Activated CD4-positive, alpha-beta T cell treated with anti-CD3 and anti-CD28 coated beads, Interleukin-2, Interleukin-4, amounts not matched to agents 100 ng/mL and 50 ng/mL, durations not matched to agents 16 hours and 8 hours (primary cell): ENCODE measurements around the gene CHST8.

Source experiments
- DNase-seq: peaks from one replicate; pipeline ENCODE4 v3.0.0-alpha.2; 2020; ENCODE audit warnings: low spot score

CHST8 gene

DNA sequence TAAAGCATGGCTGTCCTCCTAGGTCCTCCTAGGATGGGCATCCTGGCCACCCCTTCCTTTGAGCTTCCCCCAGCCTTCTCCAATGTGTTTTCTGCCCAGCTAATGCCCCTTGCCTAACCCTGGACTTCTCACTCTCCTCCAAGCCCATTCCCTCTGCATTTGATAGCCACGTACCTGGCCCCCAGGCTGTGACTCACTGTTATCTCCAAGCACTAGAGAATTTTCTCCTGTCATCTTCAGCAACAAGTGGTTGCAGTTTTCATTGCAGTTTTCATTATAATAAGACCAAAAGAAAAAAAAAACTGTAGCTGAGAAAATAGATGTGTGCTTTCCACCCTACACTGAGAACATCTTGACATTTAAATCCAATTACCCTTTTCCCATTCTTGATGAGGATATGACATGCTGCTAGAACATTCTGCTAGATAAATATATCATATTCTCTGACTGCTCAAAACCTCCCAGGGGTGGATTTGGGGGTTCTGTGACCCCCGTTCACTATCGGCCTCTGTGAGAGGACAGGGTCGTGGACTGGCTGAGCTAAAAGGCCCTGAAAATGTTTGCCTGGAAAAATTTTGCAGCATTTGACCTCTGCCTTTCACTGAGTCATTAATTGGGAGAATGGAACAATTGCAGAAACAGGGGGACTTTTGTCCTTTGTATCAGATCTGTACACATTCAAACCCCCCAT, 116.1 kb downstream of the CHST8 start:
- no peak for DNase-seq

DNA sequence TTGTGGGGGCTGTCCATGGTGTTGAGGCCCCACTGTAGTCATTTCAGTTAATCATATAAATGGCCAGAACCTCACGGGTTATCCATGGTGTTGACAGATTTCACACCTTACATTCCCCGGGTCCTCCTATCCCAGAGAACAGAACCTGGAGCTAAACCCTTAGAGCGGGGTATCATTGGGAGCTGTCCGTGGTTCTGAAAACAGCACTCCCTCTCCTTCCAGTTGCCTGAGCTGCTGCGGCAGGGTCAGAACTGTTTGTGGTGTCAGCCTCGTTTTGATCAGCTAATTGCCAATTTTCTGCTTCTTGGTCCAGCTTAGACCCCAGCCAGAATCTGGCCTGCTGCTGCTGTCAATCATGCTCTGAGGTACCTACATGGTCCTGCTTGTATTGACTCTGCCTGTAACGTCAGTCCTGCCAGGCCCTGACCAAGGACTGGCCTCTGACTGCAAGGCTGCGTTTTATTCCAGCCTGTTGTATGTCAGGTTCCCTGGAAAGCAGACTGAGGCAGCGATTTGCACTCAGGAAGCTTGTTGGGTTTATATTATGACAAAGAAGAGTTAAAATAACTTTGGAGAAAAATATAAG, 119.2 kb downstream of the CHST8 start:
- peak; percentile 11 for DNase-seq

GRCh38 chr19:33745297-33745696, 123.5 kb downstream of the CHST8 start:
- DNase-seq: no peak

DNA sequence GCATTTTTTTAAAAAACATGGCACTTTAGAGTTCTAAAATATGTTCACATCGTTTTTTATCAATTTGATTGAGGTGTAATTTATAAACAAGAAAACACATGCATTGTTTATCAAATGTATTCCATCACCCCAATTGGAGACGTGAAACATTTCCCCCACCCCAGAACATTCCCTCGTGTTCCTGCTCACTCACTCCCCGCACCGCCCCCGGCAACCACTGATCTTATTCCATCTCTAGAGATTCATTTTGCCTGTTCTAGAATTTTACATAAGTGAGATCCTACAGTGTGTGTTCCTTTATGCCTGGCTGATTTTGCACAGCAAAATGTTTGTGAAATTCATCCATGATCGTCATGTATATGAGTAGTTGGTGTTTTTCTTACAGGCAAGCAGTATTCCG, 124.4 kb downstream of the CHST8 start:
- no peak for DNase-seq

- no peak for DNase-seq
Observed at GRCh38 chr19:33747273-33747672, 125.5 kb downstream of the CHST8 start.

DNA sequence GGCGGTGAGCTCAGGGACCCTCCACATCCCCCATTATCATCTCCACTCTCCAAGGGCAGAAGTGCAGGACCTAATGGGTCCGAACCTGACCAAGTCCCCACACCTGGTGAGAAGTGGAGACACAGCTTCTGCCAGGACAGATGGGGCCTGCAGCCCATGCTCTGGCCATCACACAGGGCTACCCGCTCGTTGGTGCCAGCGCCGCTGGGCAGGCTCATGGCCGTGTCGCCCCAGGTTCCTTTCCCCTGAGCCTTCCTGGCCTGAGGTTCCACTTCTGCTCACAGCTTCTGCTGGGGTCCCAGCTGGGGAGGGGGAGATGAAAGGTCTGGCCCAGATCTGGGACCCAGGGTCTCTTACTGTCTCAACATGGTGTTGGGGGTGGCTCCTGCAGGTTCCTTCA, 126.5 kb downstream of the CHST8 start:
- DNase-seq: no peak

DNA sequence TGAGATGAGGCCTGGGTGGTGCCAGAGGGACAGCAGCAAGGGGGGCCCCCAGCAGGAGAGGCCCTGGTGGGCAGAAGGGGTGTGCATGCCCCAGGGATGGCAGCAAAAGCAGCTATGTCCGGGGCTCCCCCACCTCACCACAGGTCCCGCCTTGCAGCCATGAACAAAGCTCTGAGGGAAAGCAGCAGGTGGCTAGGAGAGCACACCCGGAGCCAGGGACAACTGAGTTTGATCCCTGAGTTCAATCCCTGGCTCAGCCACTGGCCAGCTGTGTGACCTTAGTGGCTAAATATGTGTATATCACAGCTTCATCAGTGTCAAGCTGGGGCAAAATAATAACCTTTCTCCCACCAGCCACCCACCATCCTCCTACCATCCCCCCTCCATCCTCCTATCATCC, 127.3 kb downstream of the CHST8 start:
- no peak for DNase-seq

- no peak for DNase-seq
Observed at GRCh38 chr19:33749619-33750175, 127.9 kb downstream of the CHST8 start.

GRCh38 chr19:33750587-33751435, 129.1 kb downstream of the CHST8 start:
- no peak for DNase-seq

DNA sequence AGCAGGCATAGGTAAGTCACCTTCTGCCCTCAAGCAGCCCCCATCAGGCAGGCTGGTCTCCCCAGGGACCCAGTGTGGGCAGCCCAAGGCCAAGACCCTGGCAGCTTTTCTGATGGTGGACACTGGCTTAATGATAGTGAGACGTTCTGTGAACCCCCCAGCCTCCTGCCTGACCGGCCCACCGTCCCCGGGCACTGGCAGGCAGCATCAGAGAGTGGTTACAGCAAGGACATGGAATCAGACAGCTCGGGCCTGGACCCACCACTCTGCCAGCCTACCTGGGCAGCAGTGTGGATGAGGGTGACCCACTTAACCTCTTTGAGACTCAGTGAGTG, 129.7 kb downstream of the CHST8 start:
- no peak for DNase-seq

- no peak for DNase-seq
Observed at GRCh38 chr19:33752018-33752800, 130.5 kb downstream of the CHST8 start.

- DNase-seq: no peak
Observed at GRCh38 chr19:33752945-33753344, 131.2 kb downstream of the CHST8 start.

GRCh38 chr19:33754361-33754760, 132.6 kb downstream of the CHST8 start:
- no peak for DNase-seq

GRCh38 chr19:33755099-33756035, 133.6 kb downstream of the CHST8 start:
- DNase-seq: no peak

- no peak for DNase-seq
Observed at GRCh38 chr19:33756177-33756576, 134.4 kb downstream of the CHST8 start.

DNA sequence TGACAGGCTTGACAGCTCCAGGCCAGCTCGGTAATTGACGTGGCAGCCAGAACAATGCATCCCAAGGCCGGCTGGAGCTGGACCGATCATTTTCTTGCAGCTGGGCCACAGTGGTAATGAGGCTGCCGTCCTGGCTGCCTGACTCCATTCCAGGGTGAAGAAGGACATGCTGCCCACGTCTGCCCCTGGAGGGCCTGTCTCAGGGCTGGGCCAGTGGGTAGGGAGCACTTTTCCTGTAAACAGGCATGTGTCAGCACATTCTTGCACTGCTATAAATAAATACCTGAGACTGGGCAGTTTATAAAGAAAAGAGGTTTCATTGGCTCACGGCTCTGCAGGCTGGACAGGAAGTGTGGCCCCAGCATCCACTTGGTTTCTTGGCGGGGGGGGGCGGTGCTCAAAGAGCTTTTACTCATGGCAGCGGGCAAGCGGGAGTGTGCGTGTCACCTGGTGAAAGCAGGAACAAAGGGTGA, 136.8 kb downstream of the CHST8 start:
- no peak for DNase-seq

GRCh38 chr19:33759356-33759755, 137.6 kb downstream of the CHST8 start:
- DNase-seq: no peak

DNA sequence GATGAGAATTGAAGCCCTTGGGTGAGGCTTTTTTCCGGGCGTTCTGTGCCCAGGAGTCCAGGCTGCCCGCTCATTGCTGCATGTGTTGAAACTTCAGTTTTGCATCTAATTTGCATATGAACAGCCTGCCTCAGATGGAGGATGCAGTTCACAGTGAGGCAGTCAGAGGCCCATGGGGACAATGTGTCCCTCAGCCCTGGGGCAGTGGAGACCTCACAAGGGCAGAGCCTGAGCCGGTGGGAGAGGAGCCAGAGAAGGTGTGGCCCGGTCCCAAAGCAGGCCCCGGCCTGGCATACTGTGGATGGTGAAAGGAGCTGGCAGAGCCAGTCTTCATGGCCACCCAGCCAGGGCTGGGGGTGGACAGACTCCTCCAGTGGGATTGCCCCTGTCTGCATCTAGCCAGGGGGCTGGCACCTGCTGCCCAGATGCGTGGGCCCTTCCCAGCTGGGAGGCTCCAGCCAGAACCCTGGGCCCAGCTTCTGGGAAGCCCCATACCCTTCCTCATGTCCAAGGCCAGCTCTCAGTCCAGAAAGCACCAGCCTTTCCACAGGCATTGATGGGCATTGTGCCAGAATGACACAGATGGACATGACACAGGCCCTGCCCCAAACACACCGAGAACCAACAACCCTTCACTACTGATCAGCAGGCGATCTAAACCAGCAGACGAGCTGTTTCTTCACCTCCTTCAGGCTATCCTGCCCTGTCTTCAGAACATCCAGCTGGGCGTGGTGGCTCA, 142.0 kb downstream of the CHST8 start:
- no peak for DNase-seq

GRCh38 chr19:33766623-33767022, 144.9 kb downstream of the CHST8 start:
- DNase-seq: no peak

DNA sequence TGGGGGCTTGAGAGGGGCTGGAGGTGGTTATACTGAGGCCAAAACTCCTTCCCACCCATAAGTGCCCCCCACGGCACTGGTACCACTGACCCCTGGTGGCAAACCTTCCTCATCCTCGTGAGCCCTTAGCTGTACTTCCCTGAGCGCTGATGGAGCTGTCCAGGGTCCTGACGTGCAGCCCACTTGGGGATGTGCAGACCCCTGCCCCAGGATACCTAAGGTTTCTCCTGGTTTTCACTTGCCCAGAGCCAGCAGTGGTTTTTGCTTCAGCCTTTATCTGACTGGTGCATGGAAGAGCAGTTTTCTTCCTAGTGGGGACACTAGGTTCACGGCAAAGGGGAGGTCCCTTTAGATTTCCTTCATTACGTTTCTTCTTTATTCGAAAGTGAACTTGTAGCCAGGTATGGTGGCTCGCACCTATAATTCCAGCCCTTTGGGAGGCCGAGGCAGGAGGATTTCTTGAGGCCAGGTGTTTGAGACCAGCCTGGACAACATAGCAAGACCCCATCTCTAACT, 146.2 kb downstream of the CHST8 start:
- DNase-seq: no peak
